ENCODE results near the gene PRSS21.
A peak's percentile ranks its signal among the peaks of the same experiment; 100 is the strongest.

The PRSS21 gene

GRCh38 chr16:2816751-2817339 lies at the start of gene PRSS21:
TSS of gene PRSS21 (plus strand) at chr16:2817237. CDS start at chr16:2817269, 32 bp downstream.
- no peak for TF ChIP-seq JUND (IDR thresholded peaks at IDR 0.05; ENCODE audit: low read depth)
- in situ Hi-C loops (cut with HindIII; ENCODE audit: low pct_unique_long_range_greater_than_20kb, low sequenced_read_pairs) = no loop called here
- DNase-seq (ENCODE audit: low read depth in 1 of 2, low spot score in 1 of 2) = no peak

GRCh38 chr16:2767891-2768290 lies 49.1 kb upstream of the PRSS21 start:
- DNase-seq (ENCODE audit: low read depth in 1 of 2, low spot score in 1 of 2) = peak in 1 of 2 experiments; percentile 65
- no peak for TF ChIP-seq JUND (IDR thresholded peaks at IDR 0.05; ENCODE audit: low read depth)
- in situ Hi-C loops (cut with HindIII; ENCODE audit: low pct_unique_long_range_greater_than_20kb, low sequenced_read_pairs) = no loop called here

GRCh38 chr16:2768403-2769089 lies 48.5 kb upstream of the PRSS21 start:
- in situ Hi-C loops (cut with HindIII; ENCODE audit: low pct_unique_long_range_greater_than_20kb, low sequenced_read_pairs) = no loop called here
- no peak for TF ChIP-seq JUND (IDR thresholded peaks at IDR 0.05; ENCODE audit: low read depth)
- peak in 1 of 2 experiments; percentile 82 for DNase-seq (ENCODE audit: low read depth in 1 of 2, low spot score in 1 of 2)

GRCh38 chr16:2769100-2769529 lies 47.9 kb upstream of the PRSS21 start:
- in situ Hi-C loops (cut with HindIII; ENCODE audit: low pct_unique_long_range_greater_than_20kb, low sequenced_read_pairs) = no loop called here
- no peak for DNase-seq (ENCODE audit: low read depth in 1 of 2, low spot score in 1 of 2)
- TF ChIP-seq JUND (IDR thresholded peaks at IDR 0.05; ENCODE audit: low read depth) = no peak

- in situ Hi-C loops (cut with HindIII; ENCODE audit: low pct_unique_long_range_greater_than_20kb, low sequenced_read_pairs) = no loop called here
- peak in 1 of 2 experiments; percentile 56 for DNase-seq (ENCODE audit: low read depth in 1 of 2, low spot score in 1 of 2)
- TF ChIP-seq JUND (IDR thresholded peaks at IDR 0.05; ENCODE audit: low read depth) = no peak
Measured at GRCh38 chr16:2769675-2770056, 47.4 kb upstream of the PRSS21 start.

- in situ Hi-C loops (cut with HindIII; ENCODE audit: low pct_unique_long_range_greater_than_20kb, low sequenced_read_pairs) = no loop called here
- DNase-seq (ENCODE audit: low read depth in 1 of 2, low spot score in 1 of 2) = peak in 1 of 2 experiments; percentile 60
- TF ChIP-seq JUND (IDR thresholded peaks at IDR 0.05; ENCODE audit: low read depth) = no peak
Measured at GRCh38 chr16:2770057-2770951, 46.7 kb upstream of the PRSS21 start.

GRCh38 chr16:2771496-2772402 lies 45.3 kb upstream of the PRSS21 start:
- no peak for TF ChIP-seq JUND (IDR thresholded peaks at IDR 0.05; ENCODE audit: low read depth)
- DNase-seq (ENCODE audit: low read depth in 1 of 2, low spot score in 1 of 2) = no peak
- in situ Hi-C loops (cut with HindIII; ENCODE audit: low pct_unique_long_range_greater_than_20kb, low sequenced_read_pairs) = no loop called here

- TF ChIP-seq JUND (IDR thresholded peaks at IDR 0.05; ENCODE audit: low read depth) = no peak
- in situ Hi-C loops (cut with HindIII; ENCODE audit: low pct_unique_long_range_greater_than_20kb, low sequenced_read_pairs) = no loop called here
- no peak for DNase-seq (ENCODE audit: low read depth in 1 of 2, low spot score in 1 of 2)
Measured at GRCh38 chr16:2773188-2773968, 43.7 kb upstream of the PRSS21 start.

- no peak for TF ChIP-seq JUND (IDR thresholded peaks at IDR 0.05; ENCODE audit: low read depth)
- in situ Hi-C loops (cut with HindIII; ENCODE audit: low pct_unique_long_range_greater_than_20kb, low sequenced_read_pairs) = no loop called here
- no peak for DNase-seq (ENCODE audit: low read depth in 1 of 2, low spot score in 1 of 2)
Measured at GRCh38 chr16:2774161-2774891, 42.7 kb upstream of the PRSS21 start.

GRCh38 chr16:2775131-2775716 lies 41.8 kb upstream of the PRSS21 start:
- no peak for DNase-seq (ENCODE audit: low read depth in 1 of 2, low spot score in 1 of 2)
- TF ChIP-seq JUND (IDR thresholded peaks at IDR 0.05; ENCODE audit: low read depth) = no peak
- in situ Hi-C loops (cut with HindIII; ENCODE audit: low pct_unique_long_range_greater_than_20kb, low sequenced_read_pairs) = no loop called here

Data from T47D (cell line).